ENCODE measurements around the gene FARS2. TPM values are rescaled to one million over a fixed set of nuclear protein-coding genes. Genes with fewer than 3 reads are reported as not detected.

FARS2 gene
- total and polyA plus RNA-seq, 2 of the 13 experiments (the other 11 are each of a cell fraction or from before 2014, with no cell fraction given), result 15.4 to 26.0 TPM

- no peak for FAIRE-seq
- H3K4me3 ChIP-seq (replicated peaks in 1 of 3; ENCODE audit: insufficient read depth in 1 of 3, low read depth in 2 of 3, low read length in 3 of 3), result no peak overlapping the region
- intact Hi-C loops (cut with micrococcal nuclease; ENCODE audit: unreplicated experiment), result no loop called here
- no peak overlapping the region for H2AFZ ChIP-seq (ENCODE audit: low read length)
- no peaks in the 10 kb centered on the region for H4K20me1 ChIP-seq (ENCODE audit: insufficient read depth, low read length)
- no peak overlapping the region for H3K4me2 ChIP-seq (ENCODE audit: low read depth, low read length)
- H3K27ac ChIP-seq (ENCODE audit: extremely low read length, insufficient read depth, low read length), result no peak overlapping the region
- in situ Hi-C loops (cut with HindIII; ENCODE audit: extremely low pct_ligation_motif_present, low pct_unique_long_range_greater_than_20kb), result no loop called here
- no peak overlapping the region for H3K9ac ChIP-seq (ENCODE audit: insufficient read depth, low read depth, low read length)
- ATAC-seq, result no peak
- peaks cover 14% of the 10 kb centered on the region for H3K9me3 ChIP-seq (ENCODE audit: low read length)
- CTCF ChIA-PET (ENCODE audit: low intra/inter-chr PET ratio, low total read pairs), result no interaction called here
- H3K27me3 ChIP-seq (ENCODE audit: control insufficient read depth in 1 of 2, insufficient read depth in 2 of 2, low read length in 2 of 2), result no peaks in the 10 kb centered on the region
- POLR2A ChIA-PET, result no interaction called here
- no peaks in the 10 kb centered on the region for H3K79me2 ChIP-seq (ENCODE audit: insufficient read depth, low read length)
- no peak for DNase-seq (ENCODE audit: low spot score)
- no peaks in the 10 kb centered on the region for H3K4me1 ChIP-seq (ENCODE audit: insufficient read depth, low read length)
- H3K36me3 ChIP-seq (replicated peaks in 1 of 2; ENCODE audit: control insufficient read depth in 1 of 2, insufficient read depth in 2 of 2, low read length in 2 of 2), result peaks cover 2 to 6% of the 10 kb centered on the region in 2 experiments; a peak in 3 of 5 replicates
- no TSS peak for BruUV-seq (replicated peaks)
- WGBS (ENCODE audit: low lambda C conversion rate), result 96% methylated on average over 3 of the region's 3 CpGs
- peak; percentile 79 for TF ChIP-seq ZNF280D (CRISPR knock-in tag; IDR thresholded peaks at IDR 0.05)
- TF ChIP-seq ZNF382 (CRISPR knock-in tag; IDR thresholded peaks at IDR 0.05; ENCODE audit: borderline replicate concordance), result no peak
- no peak for TF ChIP-seq TBX2 (CRISPR knock-in tag; IDR thresholded peaks at IDR 0.05; ENCODE audit: borderline replicate concordance)
- no peak for TF ChIP-seq DBP (CRISPR knock-in tag; IDR thresholded peaks at IDR 0.05; ENCODE audit: not compliant biosample characterization)
- no peak for TF ChIP-seq ZNF275 (CRISPR knock-in tag; IDR thresholded peaks at IDR 0.05; ENCODE audit: borderline replicate concordance)
- TF ChIP-seq RBM39 (IDR thresholded peaks at IDR 0.05; ENCODE audit: low read depth, low read length, poor library complexity, severe bottlenecking), result no peak
- no peak for TF ChIP-seq ZFP82 (CRISPR knock-in tag; IDR thresholded peaks at IDR 0.05; ENCODE audit: borderline replicate concordance)
- TF ChIP-seq ZNF850 (CRISPR knock-in tag; conservative IDR thresholded peaks at IDR 0.05), result peak; percentile 100
- TF ChIP-seq AKNA (CRISPR knock-in tag; IDR thresholded peaks at IDR 0.05; ENCODE audit: borderline replicate concordance), result no peak
- no peak for TF ChIP-seq ZNF784 (CRISPR knock-in tag; IDR thresholded peaks at IDR 0.05; ENCODE audit: borderline replicate concordance)
- no peak for TF ChIP-seq ZNF546 (CRISPR knock-in tag; conservative IDR thresholded peaks at IDR 0.05)
- no peak for TF ChIP-seq ZNF263 (CRISPR knock-in tag; IDR thresholded peaks at IDR 0.05)
Observed at GRCh38 chr6:5323979-5324378, 62.7 kb downstream of the FARS2 start.

Data from HepG2 (cell line).